Inferior parietal cortex (tissue), 1 donor: ENCODE results near the gene VEGFA.

Experiments used
- DNase-seq: peaks from one replicate; pipeline ENCODE4 v3.0.0-alpha.2; 2016; ENCODE audit errors: extremely low spot score

VEGFA gene

DNA sequence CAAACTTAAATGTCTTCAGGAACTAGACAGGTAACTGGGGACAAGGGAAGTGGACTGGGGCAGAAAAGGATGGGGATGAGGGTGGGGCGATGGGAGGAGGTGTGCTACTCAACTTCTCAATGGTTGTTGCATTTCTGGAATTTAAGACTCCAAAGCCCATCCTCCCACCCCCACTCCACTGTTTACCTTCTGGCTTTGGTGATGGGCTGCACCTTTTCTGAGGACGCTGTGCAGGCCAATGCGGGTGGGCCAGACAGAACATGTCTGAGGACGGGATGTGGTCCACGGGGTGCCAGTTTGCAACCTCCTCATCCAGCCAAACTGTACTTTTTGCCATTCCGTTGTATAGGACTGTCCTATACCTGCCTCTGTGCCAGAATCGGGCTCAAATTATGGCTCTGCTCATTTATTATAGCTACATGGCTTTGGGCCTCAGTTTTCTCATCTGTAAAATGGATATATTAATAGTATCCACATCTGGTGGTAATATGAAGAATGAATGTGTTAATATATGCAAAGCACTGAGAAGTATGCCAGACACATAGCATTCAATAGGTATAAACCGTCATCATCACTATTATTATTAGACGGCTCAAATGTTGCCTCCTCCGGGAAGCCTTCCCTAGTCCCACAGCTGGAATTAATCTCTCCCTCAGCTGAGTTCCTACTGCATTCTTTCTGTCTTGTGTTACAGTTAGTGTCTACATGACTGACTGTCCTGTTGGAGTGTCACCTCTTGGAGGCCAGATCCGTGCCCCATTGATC is 31.0 kb upstream of the VEGFA start:
- DNase-seq = no peak

- no peak for DNase-seq
Measured at GRCh38 chr6:43739642-43740091, 30.3 kb upstream of the VEGFA start.

- no peak for DNase-seq
Measured at GRCh38 chr6:43740321-43740960, 29.6 kb upstream of the VEGFA start.

DNA sequence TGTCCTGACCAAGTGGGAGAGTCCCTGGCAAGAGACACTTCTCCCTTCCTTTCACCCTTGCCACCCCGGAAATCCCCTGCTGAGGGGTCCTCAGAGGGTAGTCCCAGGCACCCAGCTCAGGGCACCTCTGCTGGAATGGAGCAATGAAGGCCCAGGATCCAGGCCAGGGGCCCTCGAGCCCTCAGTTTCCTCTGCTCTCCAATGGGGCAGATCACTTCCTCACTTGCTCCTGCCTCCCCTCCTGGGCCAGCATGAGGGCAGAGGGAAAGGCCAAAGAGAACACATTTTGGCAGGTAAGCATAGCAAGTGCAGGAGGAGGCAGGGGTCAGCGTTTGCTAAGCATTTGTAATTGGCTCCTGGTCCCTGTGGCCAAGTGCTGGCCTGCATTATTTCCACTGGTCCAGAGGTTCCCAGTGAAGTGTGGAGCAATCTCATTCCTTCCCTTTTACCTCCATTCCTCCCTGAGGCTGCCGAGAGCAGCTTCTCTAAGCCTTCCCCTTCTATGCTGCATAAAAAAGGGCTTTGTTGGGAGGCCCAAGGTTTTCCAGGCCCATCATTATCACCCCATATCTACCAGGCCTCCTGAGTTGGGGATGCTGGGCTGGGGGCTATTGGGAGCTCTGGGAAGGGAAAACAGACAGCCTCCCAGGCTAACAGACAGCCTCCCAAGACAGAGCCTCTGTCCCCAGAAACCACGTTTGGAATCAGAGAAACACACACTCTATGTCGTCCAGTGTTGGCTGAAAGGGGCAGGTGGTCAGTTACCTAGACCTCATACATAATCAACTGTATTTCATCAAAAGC is 28.8 kb upstream of the VEGFA start:
- DNase-seq = no peak

DNA sequence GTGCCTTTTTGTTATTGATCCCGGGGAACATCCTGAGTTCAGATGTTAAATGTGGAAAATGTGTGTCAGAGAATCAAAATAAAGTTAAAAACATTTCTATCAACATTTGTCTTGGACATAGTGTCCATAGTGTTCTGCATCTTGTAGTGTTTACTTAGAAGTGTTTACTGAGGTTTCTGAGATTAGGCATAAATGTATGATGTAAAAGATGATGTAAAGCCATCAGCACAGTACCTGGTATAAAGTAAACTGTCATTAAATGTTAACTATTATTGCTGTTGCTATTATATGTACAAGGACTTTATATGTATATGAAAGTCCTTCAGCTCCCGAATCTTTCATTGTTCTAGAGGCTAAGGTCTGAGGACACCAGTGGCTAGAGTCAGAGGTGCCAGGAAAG is 28.2 kb upstream of the VEGFA start:
- no peak for DNase-seq

- DNase-seq = no peak
Measured at GRCh38 chr6:43742285-43742684, 27.7 kb upstream of the VEGFA start.

- DNase-seq = no peak
Measured at GRCh38 chr6:43742931-43743632, 26.9 kb upstream of the VEGFA start.

- no peak for DNase-seq
Measured at GRCh38 chr6:43743682-43744381, 26.2 kb upstream of the VEGFA start.

DNA sequence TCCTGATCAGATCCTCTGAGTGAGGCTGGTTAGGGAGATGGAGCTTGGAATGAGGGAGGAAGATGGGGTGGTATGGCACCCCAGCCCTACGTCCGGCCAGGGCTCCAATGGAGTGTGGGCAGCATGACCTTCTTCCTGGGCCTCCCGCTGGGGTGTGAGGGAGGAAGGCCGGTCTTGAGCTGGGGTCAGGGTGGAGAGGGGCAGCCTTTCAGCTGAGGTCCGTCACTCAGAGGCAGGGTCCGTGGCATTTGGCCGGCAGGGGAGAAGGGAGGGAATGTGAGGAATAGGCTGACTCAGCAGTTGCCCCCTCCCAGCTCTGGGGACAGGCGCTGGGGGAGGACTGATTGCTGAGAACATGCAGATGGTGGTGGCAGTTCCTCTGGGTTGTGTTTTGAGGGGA is 25.5 kb upstream of the VEGFA start:
- no peak for DNase-seq

GRCh38 chr6:43744931-43745727 is 24.9 kb upstream of the VEGFA start:
- no peak for DNase-seq

DNA sequence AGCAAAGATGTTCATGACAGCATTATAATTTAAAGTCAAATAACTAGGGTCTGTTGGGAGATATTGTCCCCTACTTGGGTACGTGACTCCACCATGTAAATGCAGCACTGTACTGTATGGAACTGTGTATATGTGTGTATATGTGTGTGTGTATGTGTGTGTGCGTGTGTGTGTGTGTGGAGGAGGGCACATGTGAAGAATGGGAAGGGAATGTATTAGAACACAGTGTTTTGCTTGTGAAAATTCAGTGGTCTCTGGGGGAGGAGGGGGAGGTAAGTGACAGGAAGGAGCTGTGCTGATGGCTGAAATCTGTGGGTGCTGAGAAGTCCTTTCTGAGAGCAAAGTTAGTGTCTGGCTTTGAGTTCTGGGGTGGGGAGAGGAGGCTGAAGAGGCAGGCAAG is 23.9 kb upstream of the VEGFA start:
- DNase-seq = no peak

DNA sequence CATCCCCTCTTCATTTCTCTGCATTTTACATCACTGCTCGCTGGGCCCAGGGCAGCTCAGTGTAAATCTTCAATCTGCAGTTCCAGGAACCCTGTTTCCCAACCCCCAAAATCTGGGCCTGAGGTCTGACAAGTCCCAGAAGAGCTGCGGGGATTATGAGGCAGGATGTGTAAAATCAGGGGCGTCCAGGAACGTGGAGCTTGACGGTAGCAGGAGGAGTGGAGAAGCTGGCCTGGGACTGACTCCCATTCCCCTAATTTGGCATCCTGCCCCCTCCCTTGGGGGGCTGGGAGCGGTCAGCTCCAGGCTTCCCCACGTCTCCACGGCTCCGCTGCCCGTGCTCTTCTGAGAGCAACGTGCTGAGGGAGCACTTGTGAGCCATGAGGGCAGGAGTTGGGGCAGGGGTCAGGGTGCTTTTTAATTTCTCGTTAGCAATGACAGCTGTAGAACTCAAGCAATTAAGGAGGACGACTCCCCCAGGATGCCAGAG is 23.4 kb upstream of the VEGFA start:
- DNase-seq = no peak

- DNase-seq = no peak
Measured at GRCh38 chr6:43747784-43748183, 22.2 kb upstream of the VEGFA start.

DNA sequence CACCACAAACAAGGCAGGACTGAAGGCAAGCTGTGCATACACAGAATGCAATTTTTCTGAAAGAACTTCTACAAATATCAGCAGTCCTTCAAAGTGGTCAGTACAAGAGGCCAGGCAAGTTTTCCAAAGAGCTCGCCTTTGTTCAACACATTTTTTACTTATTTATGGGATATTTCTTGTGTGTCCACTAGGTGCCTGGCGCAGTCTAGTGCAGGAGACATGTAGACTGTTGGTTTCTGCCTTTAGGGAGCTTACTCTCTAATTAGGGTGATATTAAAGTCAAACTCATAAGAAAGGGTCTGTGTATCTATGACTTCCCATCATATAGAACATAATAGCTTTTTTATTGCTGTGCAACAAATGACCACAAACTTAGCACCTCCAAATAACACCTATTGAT is 21.2 kb upstream of the VEGFA start:
- DNase-seq = no peak

GRCh38 chr6:43749461-43749860 is 20.6 kb upstream of the VEGFA start:
- DNase-seq = no peak

DNA sequence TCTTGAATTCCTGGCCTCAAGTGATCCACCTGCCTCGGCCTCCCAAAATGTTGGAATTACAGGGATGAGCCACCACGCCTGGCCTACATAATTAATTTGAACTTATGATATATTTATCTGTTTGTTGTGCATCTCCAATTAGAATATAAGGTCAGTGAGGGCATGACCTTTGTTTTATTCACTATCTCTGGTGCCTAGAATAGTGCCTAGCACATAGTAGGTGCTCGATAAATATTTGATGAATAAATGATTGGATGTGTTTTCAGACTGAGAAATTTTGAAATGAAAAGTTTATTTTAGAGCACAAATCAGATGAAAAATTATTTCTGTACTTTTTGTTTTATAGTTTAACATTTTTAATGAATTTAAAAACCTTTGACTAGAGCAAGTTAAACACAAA is 19.4 kb upstream of the VEGFA start:
- DNase-seq = no peak

- no peak for DNase-seq
Measured at GRCh38 chr6:43753570-43754183, 16.3 kb upstream of the VEGFA start.

DNA sequence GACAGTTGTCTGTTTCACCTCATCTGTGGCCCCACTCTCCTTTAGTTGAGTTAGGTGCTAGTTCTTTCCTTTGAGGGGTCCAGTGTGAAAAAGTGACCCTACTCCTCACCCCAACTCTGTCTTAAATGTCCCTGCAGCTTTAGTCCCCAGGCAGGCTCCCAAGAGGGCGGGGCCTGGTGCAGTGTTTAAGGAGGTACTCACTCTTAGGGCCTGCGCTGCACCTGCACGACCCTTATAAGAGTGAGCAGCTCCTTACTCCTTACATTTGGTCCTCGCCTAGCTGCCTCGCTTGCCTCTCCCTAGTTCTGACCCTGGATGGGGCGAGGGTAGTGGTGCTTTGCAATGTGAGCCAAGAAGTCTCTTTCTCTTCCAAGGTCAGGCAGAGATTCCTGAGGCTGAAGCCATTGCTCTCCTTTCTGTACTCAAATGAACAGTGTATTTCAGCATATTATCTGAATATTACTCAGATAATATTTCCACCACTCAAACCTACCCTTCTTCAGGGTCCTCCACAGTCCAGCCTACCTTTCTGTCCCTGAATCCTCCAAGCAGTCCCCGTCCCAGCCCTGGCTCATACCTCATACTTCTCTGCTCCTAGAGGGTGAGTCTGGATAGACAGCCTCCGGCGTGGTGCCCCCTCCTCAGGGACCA is 11.9 kb upstream of the VEGFA start:
- no peak for DNase-seq

GRCh38 chr6:43758617-43759050 is 11.4 kb upstream of the VEGFA start:
- peak; percentile 6 for DNase-seq
